ENCODE measurements around the gene B9D1. TPM values are rescaled to one million over a fixed set of nuclear protein-coding genes. Genes with fewer than 3 reads are reported as not detected.

The B9D1 gene
- total RNA-seq, 1 donor from 2014 or later: 6.7 TPM

DNA sequence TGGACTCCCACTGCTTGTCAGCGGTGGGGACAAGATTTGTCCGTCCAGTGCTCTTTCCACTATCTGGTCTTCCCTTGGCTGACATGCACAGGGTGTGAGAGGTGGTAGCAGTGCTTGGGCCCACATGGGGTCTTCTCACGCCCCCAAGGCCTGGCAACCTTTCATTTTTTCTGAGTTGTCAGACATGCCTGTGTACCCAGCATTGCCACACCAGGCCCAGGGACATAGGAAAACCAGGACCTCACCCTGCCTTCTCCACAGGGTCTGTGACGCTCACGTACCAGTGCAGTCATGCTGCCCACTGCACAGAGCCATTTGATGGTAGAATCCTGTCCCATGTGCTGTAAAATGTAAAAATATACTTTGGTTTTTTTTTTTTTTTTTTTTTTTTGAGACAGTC is 57.8 kb downstream of the B9D1 start:
- Mint-ChIP-seq H3K27me3 (peaks cover 2% of the 10 kb centered on the region), H3K4me1 (peaks cover 76% of the 10 kb centered on the region), H3K9me3 (no peaks in the 10 kb centered on the region), H3K36me3 (ENCODE audit: low read depth) (no peaks in the 10 kb centered on the region), H3K27ac (no peak overlapping the region), H3K4me3 (no peak overlapping the region)
- ChIA-PET POLR2A (interaction anchor here (0.7 kb wide), 1 partner anchor 12 kb away, joined by 12 read pairs; no protein-coding TSS in a partner anchor), CTCF (no interaction called here)
- intact Hi-C loops (cut with micrococcal nuclease): loop anchor here (5.0 kb wide), 6 partner anchors 32 to 1467 kb away; partner anchors contain the start of genes MAPK7 and SREBF1
- DNase-seq (no peak), ATAC-seq (ENCODE audit: low read depth) (no peak)
- TF ChIP-seq, protein P1, sequence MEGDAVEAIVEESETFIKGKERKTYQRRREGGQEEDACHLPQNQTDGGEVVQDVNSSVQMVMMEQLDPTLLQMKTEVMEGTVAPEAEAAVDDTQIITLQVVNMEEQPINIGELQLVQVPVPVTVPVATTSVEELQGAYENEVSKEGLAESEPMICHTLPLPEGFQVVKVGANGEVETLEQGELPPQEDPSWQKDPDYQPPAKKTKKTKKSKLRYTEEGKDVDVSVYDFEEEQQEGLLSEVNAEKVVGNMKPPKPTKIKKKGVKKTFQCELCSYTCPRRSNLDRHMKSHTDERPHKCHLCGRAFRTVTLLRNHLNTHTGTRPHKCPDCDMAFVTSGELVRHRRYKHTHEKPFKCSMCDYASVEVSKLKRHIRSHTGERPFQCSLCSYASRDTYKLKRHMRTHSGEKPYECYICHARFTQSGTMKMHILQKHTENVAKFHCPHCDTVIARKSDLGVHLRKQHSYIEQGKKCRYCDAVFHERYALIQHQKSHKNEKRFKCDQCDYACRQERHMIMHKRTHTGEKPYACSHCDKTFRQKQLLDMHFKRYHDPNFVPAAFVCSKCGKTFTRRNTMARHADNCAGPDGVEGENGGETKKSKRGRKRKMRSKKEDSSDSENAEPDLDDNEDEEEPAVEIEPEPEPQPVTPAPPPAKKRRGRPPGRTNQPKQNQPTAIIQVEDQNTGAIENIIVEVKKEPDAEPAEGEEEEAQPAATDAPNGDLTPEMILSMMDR (IDR thresholded peaks at IDR 0.05): no peak

- ChIA-PET POLR2A (no interaction called here), CTCF (no interaction called here)
- no peak for ATAC-seq (ENCODE audit: low read depth)
- peaks cover 71% of the 10 kb centered on the region for H3K4me1 Mint-ChIP-seq
- H3K36me3 Mint-ChIP-seq (ENCODE audit: low read depth): no peaks in the 10 kb centered on the region
- no peak overlapping the region for H3K27ac Mint-ChIP-seq
- peaks cover 2% of the 10 kb centered on the region for H3K27me3 Mint-ChIP-seq
- TF ChIP-seq, protein P1 (IDR thresholded peaks at IDR 0.05): no peak
- peak overlapping the region; percentile 28 for H3K4me3 Mint-ChIP-seq
- DNase-seq: no peak
- intact Hi-C loops (cut with micrococcal nuclease): loop anchor here (5.0 kb wide), 1 partner anchor 33 kb away; no protein-coding TSS in a partner anchor
- H3K9me3 Mint-ChIP-seq: no peaks in the 10 kb centered on the region
Measured at GRCh38 chr17:19304209-19304608, 58.3 kb downstream of the B9D1 start.

GRCh38 chr17:19303367-19303776 is 59.2 kb downstream of the B9D1 start:
- TF ChIP-seq, protein P1 (IDR thresholded peaks at IDR 0.05): no peak
- intact Hi-C loops (cut with micrococcal nuclease): loop anchor here (5.0 kb wide), 1 partner anchor 34 kb away; no protein-coding TSS in a partner anchor
- Mint-ChIP-seq H3K27me3 (peaks cover 2% of the 10 kb centered on the region), H3K9me3 (no peaks in the 10 kb centered on the region), H3K4me1 (peaks cover 64% of the 10 kb centered on the region), H3K27ac (no peak overlapping the region), H3K4me3 (peak overlapping the region; percentile 17), H3K36me3 (ENCODE audit: low read depth) (no peaks in the 10 kb centered on the region)
- DNase-seq: no peak
- ChIA-PET CTCF (no interaction called here), POLR2A (interaction anchor here (1.2 kb wide), 1 partner anchor 75 kb away, joined by 3 read pairs; the partner anchor contains the start of gene MAPK7)
- ATAC-seq (ENCODE audit: low read depth): no peak

GRCh38 chr17:19302791-19303331 is 59.7 kb downstream of the B9D1 start:
- H3K27me3 Mint-ChIP-seq: peaks cover 2% of the 10 kb centered on the region
- POLR2A ChIA-PET: interaction anchor here (1.2 kb wide), 1 partner anchor 75 kb away, joined by 3 read pairs; the partner anchor contains the start of gene MAPK7
- H3K9me3 Mint-ChIP-seq: no peaks in the 10 kb centered on the region
- CTCF ChIA-PET: no interaction called here
- H3K4me3 Mint-ChIP-seq: peak overlapping the region; percentile 17
- ATAC-seq (ENCODE audit: low read depth): peak; percentile 35
- DNase-seq: no peak
- H3K36me3 Mint-ChIP-seq (ENCODE audit: low read depth): no peaks in the 10 kb centered on the region
- no peak overlapping the region for H3K27ac Mint-ChIP-seq
- peaks cover 59% of the 10 kb centered on the region for H3K4me1 Mint-ChIP-seq
- TF ChIP-seq, protein P1 (IDR thresholded peaks at IDR 0.05): no peak
- intact Hi-C loops (cut with micrococcal nuclease): loop anchor here (5.0 kb wide), 1 partner anchor 34 kb away; no protein-coding TSS in a partner anchor

- CTCF ChIA-PET: interaction anchor here (0.8 kb wide), 1 partner anchor 37 kb away, joined by 3 read pairs; no protein-coding TSS in a partner anchor
- TF ChIP-seq, protein P1 (IDR thresholded peaks at IDR 0.05): no peak
- intact Hi-C loops (cut with micrococcal nuclease): loop anchor here (5.0 kb wide), 1 partner anchor 35 kb away; no protein-coding TSS in a partner anchor
- H3K4me3 Mint-ChIP-seq: no peak overlapping the region
- POLR2A ChIA-PET: no interaction called here
- no peak for ATAC-seq (ENCODE audit: low read depth)
- H3K36me3 Mint-ChIP-seq (ENCODE audit: low read depth): no peaks in the 10 kb centered on the region
- H3K4me1 Mint-ChIP-seq: peaks cover 51% of the 10 kb centered on the region
- no peak overlapping the region for H3K27ac Mint-ChIP-seq
- peaks cover 2% of the 10 kb centered on the region for H3K27me3 Mint-ChIP-seq
- DNase-seq: no peak
- H3K9me3 Mint-ChIP-seq: no peaks in the 10 kb centered on the region
Measured at GRCh38 chr17:19301973-19302372, 60.5 kb downstream of the B9D1 start.
